Activated CD4-positive, CD25-positive, alpha-beta regulatory T cell treated with anti-CD3 and anti-CD28 coated beads, Interleukin-2, amount 50 U/mL, for 72 hours (primary cell): ENCODE measurements around the gene SLC8B1.
"Not testable (repeated sequence)": the region's sequence is repeated elsewhere in the genome, so short reads cannot be mapped to it uniquely, and the experiment has no call there.

Source experiments
- DNase-seq: peaks from one replicate; pipeline ENCODE4 v3.0.0; 2021

The SLC8B1 gene

GRCh38 chr12:113354192-113354591 lies 19.3 kb upstream of the SLC8B1 start:
- DNase-seq, result not testable (repeated sequence)

GRCh38 chr12:113351089-113351488 lies 16.2 kb upstream of the SLC8B1 start:
- DNase-seq, result no peak

- DNase-seq, result no peak
Observed at GRCh38 chr12:113348849-113349536, 14.1 kb upstream of the SLC8B1 start.

GRCh38 chr12:113347892-113348291 lies 13.0 kb upstream of the SLC8B1 start:
- DNase-seq, result no peak

GRCh38 chr12:113347107-113347506 lies 12.2 kb upstream of the SLC8B1 start:
- no peak for DNase-seq

- no peak for DNase-seq
Observed at GRCh38 chr12:113346353-113346752, 11.4 kb upstream of the SLC8B1 start.

GRCh38 chr12:113345318-113345717 lies 10.4 kb upstream of the SLC8B1 start:
- no peak for DNase-seq

GRCh38 chr12:113341535-113341934 lies 6.6 kb upstream of the SLC8B1 start:
- no peak for DNase-seq

GRCh38 chr12:113340061-113340460 lies 5.2 kb upstream of the SLC8B1 start:
- no peak for DNase-seq

GRCh38 chr12:113339540-113339939 lies 4.6 kb upstream of the SLC8B1 start:
- no peak for DNase-seq

- peak; percentile 36 for DNase-seq
Observed at GRCh38 chr12:113333877-113334785, 778 bp downstream of the SLC8B1 start.

GRCh38 chr12:113333418-113333750 lies 1.5 kb downstream of the SLC8B1 start:
- DNase-seq, result no peak

GRCh38 chr12:113332688-113333417 lies 2.1 kb downstream of the SLC8B1 start:
- no peak for DNase-seq

- no peak for DNase-seq
Observed at GRCh38 chr12:113330505-113330904, 4.4 kb downstream of the SLC8B1 start.

GRCh38 chr12:113329791-113330417 lies 5.0 kb downstream of the SLC8B1 start:
- DNase-seq, result no peak

- DNase-seq, result no peak
Observed at GRCh38 chr12:113329022-113329790, 5.7 kb downstream of the SLC8B1 start.

- no peak for DNase-seq
Observed at GRCh38 chr12:113328368-113328889, 6.5 kb downstream of the SLC8B1 start.

- no peak for DNase-seq
Observed at GRCh38 chr12:113326775-113327395, 8.0 kb downstream of the SLC8B1 start.

- no peak for DNase-seq
Observed at GRCh38 chr12:113325916-113326315, 9.0 kb downstream of the SLC8B1 start.

GRCh38 chr12:113322343-113322742 lies 12.6 kb downstream of the SLC8B1 start:
- DNase-seq, result no peak

- DNase-seq, result no peak
Observed at GRCh38 chr12:113320401-113320800, 14.5 kb downstream of the SLC8B1 start.
